Mesenchymal stem cell (in vitro differentiated cells and primary cell): ENCODE data around the gene PTPRG.

Experiments
- DNase-seq: peaks from one replicate; pipeline ENCODE4 v3.0.0-alpha.2; 2013
- H2AFZ ChIP-seq: one replicate; pipeline ENCODE4 v1.6.1; 2013; ENCODE audit warnings: low read depth, mild to moderate bottlenecking, control low read depth, inconsistent platforms, low read length, moderate library complexity
- H2AK5ac ChIP-seq: 2 replicates; pipeline ENCODE4 v1.6.1; 2013; ENCODE audit warnings: low read length, moderate library complexity, mild to moderate bottlenecking, inconsistent platforms; ENCODE audit not compliant: severe bottlenecking
- H2BK120ac ChIP-seq: one replicate; pipeline ENCODE4 v1.6.1; 2013; ENCODE audit warnings: low read depth, mild to moderate bottlenecking, inconsistent platforms, low read length, moderate library complexity
- H2BK12ac ChIP-seq, 2 experiments: one replicate each; pipeline ENCODE4 v1.6.1; 2013; ENCODE audit warnings: inconsistent platforms in 2 of 2, low read length in 2 of 2, mild to moderate bottlenecking in 2 of 2, moderate library complexity in 2 of 2, control low read depth in 1 of 2
- H2BK15ac ChIP-seq: one replicate; pipeline ENCODE4 v1.6.1; 2013; ENCODE audit warnings: mild to moderate bottlenecking, low read depth, inconsistent platforms; ENCODE audit not compliant: poor library complexity, severe bottlenecking
- H2BK5ac ChIP-seq: 2 replicates; pipeline ENCODE4 v1.6.1; 2013; ENCODE audit warnings: low read depth, mild to moderate bottlenecking, low read length, control low read depth, inconsistent platforms; ENCODE audit not compliant: poor library complexity, severe bottlenecking
- H3K14ac ChIP-seq, 2 experiments: one replicate each; pipeline ENCODE4 v1.6.1; 2013; ENCODE audit warnings: inconsistent platforms in 2 of 2, low read length in 2 of 2, control low read depth in 1 of 2, mild to moderate bottlenecking in 1 of 2, moderate library complexity in 1 of 2
- H3K18ac ChIP-seq, 2 experiments: one replicate each; pipeline ENCODE4 v1.6.1; 2013; ENCODE audit warnings: inconsistent platforms in 2 of 2, low read length in 2 of 2, control low read depth in 1 of 2, low read depth in 1 of 2, mild to moderate bottlenecking in 1 of 2
- H3K23ac ChIP-seq, 2 experiments: one replicate each; pipeline ENCODE4 v1.6.1; 2013; ENCODE audit warnings: inconsistent platforms in 2 of 2, low read length in 2 of 2, mild to moderate bottlenecking in 2 of 2, moderate library complexity in 2 of 2, control low read depth in 1 of 2
- H3K27ac ChIP-seq: 2 replicates; pipeline ENCODE4 v1.5.1; 2013; ENCODE audit warnings: mild to moderate bottlenecking, moderate library complexity, low read length, control low read depth, inconsistent platforms; ENCODE audit not compliant: poor library complexity, severe bottlenecking
- H3K27me3 ChIP-seq, 2 experiments: 2 replicates each; pipeline versions ENCODE4 v1.6.1 to v1.7.0; 2013; ENCODE audit warnings: low read length in 2 of 2, mild to moderate bottlenecking in 2 of 2, moderate library complexity in 2 of 2, control low read depth in 1 of 2, inconsistent platforms in 1 of 2; ENCODE audit not compliant: control insufficient read depth in 1 of 2, insufficient read depth in 1 of 2
- H3K36me3 ChIP-seq, 2 experiments: 2 replicates each; pipeline versions ENCODE4 v1.6.1 to v1.7.0; 2013; ENCODE audit warnings: low read length in 2 of 2, control low read depth in 1 of 2, inconsistent platforms in 1 of 2, low read depth in 1 of 2, mild to moderate bottlenecking in 1 of 2; ENCODE audit not compliant: insufficient read depth in 2 of 2, control insufficient read depth in 1 of 2
- H3K4ac ChIP-seq, 2 experiments: one replicate each; pipeline ENCODE4 v1.6.1; 2013; ENCODE audit warnings: inconsistent platforms in 2 of 2, low read length in 2 of 2, mild to moderate bottlenecking in 2 of 2, moderate library complexity in 2 of 2, control low read depth in 1 of 2, low read depth in 1 of 2
- H3K4me1 ChIP-seq: 2 replicates; pipeline ENCODE4 v1.6.1; 2013; ENCODE audit warnings: low read depth, low read length, control low read depth; ENCODE audit not compliant: control insufficient read depth, insufficient read depth
- H3K4me2 ChIP-seq: 2 replicates; pipeline ENCODE4 v1.6.1; 2013; ENCODE audit warnings: low read length, mild to moderate bottlenecking, inconsistent platforms; ENCODE audit not compliant: poor library complexity, severe bottlenecking
- H3K4me3 ChIP-seq, 2 experiments: 2 replicates each; pipeline versions ENCODE4 v1.5.1 to v1.7.0; 2013; ENCODE audit warnings: low read length in 2 of 2, mild to moderate bottlenecking in 2 of 2, control low read depth in 1 of 2, low read depth in 1 of 2; ENCODE audit not compliant: insufficient read depth in 1 of 2
- H3K79me1 ChIP-seq: replicated peaks from 2 replicates; pipeline ENCODE4 v1.6.1; 2013; ENCODE audit warnings: mild to moderate bottlenecking, control low read depth, low read length, inconsistent platforms; ENCODE audit not compliant: poor library complexity, severe bottlenecking
- H3K9ac ChIP-seq: 2 replicates; pipeline ENCODE4 v1.7.0; 2013; ENCODE audit warnings: mild to moderate bottlenecking, low read length, moderate library complexity
- H3K9me3 ChIP-seq: 2 replicates; pipeline ENCODE4 v1.7.0; 2013; ENCODE audit warnings: mild to moderate bottlenecking, low read length; ENCODE audit not compliant: control insufficient read depth
- H4K8ac ChIP-seq: one replicate; pipeline ENCODE4 v1.6.1; 2013; ENCODE audit warnings: inconsistent platforms, mild to moderate bottlenecking, low read length, moderate library complexity
- H4K91ac ChIP-seq: one replicate; pipeline ENCODE4 v1.6.1; 2013; ENCODE audit warnings: mild to moderate bottlenecking, low read length, inconsistent platforms
- WGBS: methylation state at CpG from one replicate; pipeline ENCODE4 v1.1.7; 2013; ENCODE audit warnings: mixed read lengths; 5-methylcytosine and 5-hydroxymethylcytosine counted together

PTPRG gene

GRCh38 chr3:62265528-62265927, 704.2 kb downstream of the PTPRG start:
- Histone ChIP-seq H2BK120ac (no peak overlapping the region), H3K4me3 (no peak overlapping the region), H2AK5ac (no peak overlapping the region), H4K91ac (no peak overlapping the region), H3K79me1 (no peaks in the 10 kb centered on the region), H3K9ac (no peak overlapping the region), H2AFZ (no peak overlapping the region), H3K4ac (no peak overlapping the region), H3K27ac (no peak overlapping the region), H3K4me1 (no peaks in the 10 kb centered on the region), H4K8ac (no peak overlapping the region), H3K14ac (no peak overlapping the region), H2BK15ac (no peak overlapping the region), H3K18ac (no peak overlapping the region), H3K36me3 (peaks cover 0 to 71% of the 10 kb centered on the region in 2 experiments), H2BK5ac (no peak overlapping the region), H3K27me3 (no peaks in the 10 kb centered on the region), H2BK12ac (no peak overlapping the region), H3K9me3 (no peaks in the 10 kb centered on the region), H3K23ac (no peak overlapping the region), H3K4me2 (no peak overlapping the region)
- no peak for DNase-seq
- 83% methylated on average over 1 of the region's 1 CpG for WGBS

- H2BK5ac ChIP-seq = no peak overlapping the region
- no peak overlapping the region for H3K4me3 ChIP-seq
- no peaks in the 10 kb centered on the region for H3K9me3 ChIP-seq
Observed at GRCh38 chr3:62266668-62267283, 705.4 kb downstream of the PTPRG start.

GRCh38 chr3:62276658-62277180, 715.3 kb downstream of the PTPRG start:
- H2AFZ ChIP-seq = no peak overlapping the region
- no peaks in the 10 kb centered on the region for H3K4me1 ChIP-seq
- H3K18ac ChIP-seq = no peak overlapping the region
- no CpG with 5 or more reads among the region's 2 CpGs for WGBS
- peaks cover 2 to 94% of the 10 kb centered on the region in 2 experiments for H3K36me3 ChIP-seq
- H3K27ac ChIP-seq = no peak overlapping the region
- no peaks in the 10 kb centered on the region for H3K79me1 ChIP-seq
- H2BK120ac ChIP-seq = no peak overlapping the region
- H4K8ac ChIP-seq = no peak overlapping the region
- H2BK12ac ChIP-seq = no peak overlapping the region
- H4K91ac ChIP-seq = no peak overlapping the region
- H3K27me3 ChIP-seq = no peaks in the 10 kb centered on the region
- no peak overlapping the region for H3K14ac ChIP-seq
- no peak overlapping the region for H2BK15ac ChIP-seq
- no peak overlapping the region for H2BK5ac ChIP-seq
- H3K4me2 ChIP-seq = no peak overlapping the region
- no peaks in the 10 kb centered on the region for H3K9me3 ChIP-seq
- no peak overlapping the region for H3K23ac ChIP-seq
- H3K4me3 ChIP-seq = no peak overlapping the region
- no peak overlapping the region for H2AK5ac ChIP-seq
- DNase-seq = no peak
- no peak overlapping the region for H3K4ac ChIP-seq
- H3K9ac ChIP-seq = no peak overlapping the region

More at GRCh38 chr3:62266668-62267283, 705.4 kb downstream of the PTPRG start:
- Histone ChIP-seq H4K8ac (no peak overlapping the region), H2BK15ac (no peak overlapping the region), H3K27me3 (no peaks in the 10 kb centered on the region), H3K27ac (no peak overlapping the region), H3K4me2 (no peak overlapping the region), H3K4ac (no peak overlapping the region), H3K18ac (no peak overlapping the region), H2AFZ (no peak overlapping the region), H3K23ac (no peak overlapping the region), H3K9ac (no peak overlapping the region), H2BK12ac (no peak overlapping the region), H2BK120ac (no peak overlapping the region), H2AK5ac (no peak overlapping the region), H3K36me3 (peaks cover 2 to 78% of the 10 kb centered on the region in 2 experiments), H3K4me1 (no peaks in the 10 kb centered on the region), H3K14ac (no peak overlapping the region), H4K91ac (no peak overlapping the region), H3K79me1 (no peaks in the 10 kb centered on the region)
- DNase-seq = no peak

- Histone ChIP-seq H2BK15ac (no peak overlapping the region), H3K27ac (no peak overlapping the region), H3K9ac (no peak overlapping the region), H3K14ac (no peak overlapping the region), H2BK120ac (no peak overlapping the region), H3K4me2 (no peak overlapping the region), H2AK5ac (no peak overlapping the region), H2AFZ (no peak overlapping the region), H3K18ac (no peak overlapping the region), H3K4ac (no peak overlapping the region), H4K91ac (no peak overlapping the region), H3K4me1 (no peaks in the 10 kb centered on the region), H3K4me3 (no peak overlapping the region), H3K9me3 (no peaks in the 10 kb centered on the region), H4K8ac (no peak overlapping the region), H3K27me3 (no peaks in the 10 kb centered on the region), H3K23ac (no peak overlapping the region), H2BK5ac (no peak overlapping the region), H2BK12ac (no peak overlapping the region), H3K36me3 (peaks cover 0 to 94% of the 10 kb centered on the region in 2 experiments), H3K79me1 (no peaks in the 10 kb centered on the region)
- no peak for DNase-seq
- 100% methylated on average over 2 of the region's 3 CpGs for WGBS
Observed at GRCh38 chr3:62277450-62277849, 716.1 kb downstream of the PTPRG start.
